OCI-LY3 (cell line): ENCODE measurements around the gene TSPAN15.

ENCODE experiments used
- EZH2phosphoT487 ChIP-seq: fragments of 200-600 bp; shearing (Covaris generic); IDR thresholded peaks from 2 replicates; pipeline ENCODE4 v1.6.1; 2018; ENCODE audit warnings: antibody characterized with exemption, mixed run types, low read depth
- TF ChIP-seq, protein P1 (sequence below): fragments of 200-600, 300-600 bp; sonication (generic); IDR thresholded peaks from 2 replicates; pipeline ENCODE4 v1.5.1; 2014; ENCODE audit warnings: antibody characterized with exemption, low read length, low read depth

GRCh38 chr10:69553328-69553727 is 102.1 kb downstream of the TSPAN15 start:
- TF ChIP-seq, protein P1, sequence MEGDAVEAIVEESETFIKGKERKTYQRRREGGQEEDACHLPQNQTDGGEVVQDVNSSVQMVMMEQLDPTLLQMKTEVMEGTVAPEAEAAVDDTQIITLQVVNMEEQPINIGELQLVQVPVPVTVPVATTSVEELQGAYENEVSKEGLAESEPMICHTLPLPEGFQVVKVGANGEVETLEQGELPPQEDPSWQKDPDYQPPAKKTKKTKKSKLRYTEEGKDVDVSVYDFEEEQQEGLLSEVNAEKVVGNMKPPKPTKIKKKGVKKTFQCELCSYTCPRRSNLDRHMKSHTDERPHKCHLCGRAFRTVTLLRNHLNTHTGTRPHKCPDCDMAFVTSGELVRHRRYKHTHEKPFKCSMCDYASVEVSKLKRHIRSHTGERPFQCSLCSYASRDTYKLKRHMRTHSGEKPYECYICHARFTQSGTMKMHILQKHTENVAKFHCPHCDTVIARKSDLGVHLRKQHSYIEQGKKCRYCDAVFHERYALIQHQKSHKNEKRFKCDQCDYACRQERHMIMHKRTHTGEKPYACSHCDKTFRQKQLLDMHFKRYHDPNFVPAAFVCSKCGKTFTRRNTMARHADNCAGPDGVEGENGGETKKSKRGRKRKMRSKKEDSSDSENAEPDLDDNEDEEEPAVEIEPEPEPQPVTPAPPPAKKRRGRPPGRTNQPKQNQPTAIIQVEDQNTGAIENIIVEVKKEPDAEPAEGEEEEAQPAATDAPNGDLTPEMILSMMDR: no peak
- TF ChIP-seq EZH2phosphoT487: no peak
